AG10803 (cell line): ENCODE results near the gene RBM14.

Experiments
- DNase-seq: peaks from one replicate; pipeline ENCODE4 v3.0.0; 2010; ENCODE audit warnings: low read depth
- H3K4me3 ChIP-seq: 2 replicates; pipeline ENCODE4 v1.5.1; 2011; ENCODE audit warnings: mild to moderate bottlenecking, low read length, control low read depth
- TF ChIP-seq, protein P1 (sequence below): conservative IDR thresholded peaks from 2 replicates; pipeline ENCODE4 v1.5.1; 2011; ENCODE audit warnings: mild to moderate bottlenecking, low read length, control low read depth, inconsistent platforms

The RBM14 gene

DNA sequence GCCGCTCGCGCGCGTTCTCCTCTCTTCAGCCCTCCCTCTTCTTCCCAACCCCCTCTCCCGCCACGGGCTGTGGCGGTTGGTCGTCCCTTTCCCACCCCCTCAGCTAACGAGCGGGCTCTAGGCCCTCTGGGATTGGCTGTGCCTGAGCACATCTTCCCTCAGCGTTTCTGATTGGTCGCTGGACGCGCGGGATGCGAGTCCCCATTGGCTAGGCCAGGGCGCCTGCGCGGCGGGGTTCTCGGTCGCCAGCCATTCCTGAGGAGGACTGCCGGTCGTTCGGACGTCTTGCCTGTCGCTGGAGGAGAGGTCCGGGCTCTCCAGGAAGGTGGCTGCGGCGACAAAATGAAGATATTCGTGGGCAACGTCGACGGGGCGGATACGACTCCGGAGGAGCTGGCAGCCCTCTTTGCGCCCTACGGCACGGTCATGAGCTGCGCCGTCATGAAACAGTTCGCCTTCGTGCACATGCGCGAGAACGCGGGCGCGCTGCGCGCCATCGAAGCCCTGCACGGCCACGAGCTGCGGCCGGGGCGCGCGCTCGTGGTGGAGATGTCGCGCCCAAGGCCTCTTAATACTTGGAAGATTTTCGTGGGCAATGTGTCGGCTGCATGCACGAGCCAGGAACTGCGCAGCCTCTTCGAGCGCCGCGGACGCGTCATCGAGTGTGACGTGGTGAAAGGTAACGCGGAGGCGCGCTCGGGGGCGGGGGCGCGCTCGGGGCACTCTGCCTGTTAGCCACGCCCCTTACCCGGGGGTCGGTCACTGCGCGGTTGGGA, at the start of gene RBM14:
Gene RBM14, plus strand, starts transcription at position 252 of the 776 bp plus-strand sequence. Its CDS starts 91 bp downstream, at position 343.
- TF ChIP-seq, protein P1, sequence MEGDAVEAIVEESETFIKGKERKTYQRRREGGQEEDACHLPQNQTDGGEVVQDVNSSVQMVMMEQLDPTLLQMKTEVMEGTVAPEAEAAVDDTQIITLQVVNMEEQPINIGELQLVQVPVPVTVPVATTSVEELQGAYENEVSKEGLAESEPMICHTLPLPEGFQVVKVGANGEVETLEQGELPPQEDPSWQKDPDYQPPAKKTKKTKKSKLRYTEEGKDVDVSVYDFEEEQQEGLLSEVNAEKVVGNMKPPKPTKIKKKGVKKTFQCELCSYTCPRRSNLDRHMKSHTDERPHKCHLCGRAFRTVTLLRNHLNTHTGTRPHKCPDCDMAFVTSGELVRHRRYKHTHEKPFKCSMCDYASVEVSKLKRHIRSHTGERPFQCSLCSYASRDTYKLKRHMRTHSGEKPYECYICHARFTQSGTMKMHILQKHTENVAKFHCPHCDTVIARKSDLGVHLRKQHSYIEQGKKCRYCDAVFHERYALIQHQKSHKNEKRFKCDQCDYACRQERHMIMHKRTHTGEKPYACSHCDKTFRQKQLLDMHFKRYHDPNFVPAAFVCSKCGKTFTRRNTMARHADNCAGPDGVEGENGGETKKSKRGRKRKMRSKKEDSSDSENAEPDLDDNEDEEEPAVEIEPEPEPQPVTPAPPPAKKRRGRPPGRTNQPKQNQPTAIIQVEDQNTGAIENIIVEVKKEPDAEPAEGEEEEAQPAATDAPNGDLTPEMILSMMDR = no peak
- peak; percentile 99 for DNase-seq
- peak within 1 kb of the TSS; percentile 97 for H3K4me3 ChIP-seq

GRCh38 chr11:66567787-66568123, 48.7 kb upstream of the RBM14 start:
- H3K4me3 ChIP-seq = peak overlapping the region; percentile 43
- TF ChIP-seq, protein P1 = no peak
- DNase-seq = no peak

DNA sequence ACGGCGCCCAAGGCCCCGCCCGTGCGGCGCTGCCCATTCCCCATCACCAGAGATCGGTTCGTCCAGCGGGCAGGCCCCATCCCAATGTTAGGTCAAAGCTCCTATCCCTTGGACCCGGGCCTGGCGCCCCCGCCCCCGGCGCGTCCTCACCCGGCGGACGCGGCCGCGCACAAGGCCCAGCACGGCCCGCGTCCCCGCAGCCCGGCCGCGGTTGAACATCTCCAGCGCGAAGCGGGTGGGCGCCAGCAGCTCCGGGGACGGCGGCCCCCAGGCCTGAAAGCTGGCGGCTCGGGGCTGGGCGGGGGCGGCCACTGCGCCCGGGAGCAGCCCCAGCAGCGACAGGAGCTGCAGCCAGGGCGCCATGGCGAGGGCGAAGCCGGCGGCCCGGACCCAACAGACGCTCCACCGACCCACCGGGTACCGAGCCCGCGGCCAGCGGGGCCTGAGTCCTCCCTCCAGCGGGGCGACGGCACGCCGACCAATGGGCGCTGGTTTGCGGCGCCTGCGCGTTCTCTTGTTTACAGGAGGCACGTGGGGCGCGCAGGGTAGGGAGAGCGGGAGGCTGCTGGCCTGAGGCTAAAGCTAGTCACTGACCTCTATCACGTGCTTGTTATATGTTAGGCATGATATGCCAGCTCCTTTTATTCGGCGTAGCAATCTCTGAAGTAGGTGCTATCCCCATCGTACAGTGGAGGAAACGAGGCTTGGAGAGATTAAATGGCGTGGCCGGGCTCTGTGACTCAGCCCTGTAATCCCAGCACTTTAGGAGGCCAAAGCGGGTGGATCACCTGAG, 48.1 kb upstream of the RBM14 start, which contains the start of gene CTSF:
Gene CTSF, minus strand, starts transcription at position 483 of the 793 bp plus-strand sequence. Its CDS starts 120 bp downstream, at position 363.
- TF ChIP-seq, protein P1 = no peak
- peak within 1 kb of the TSS; percentile 47 for H3K4me3 ChIP-seq
- peak; percentile 67 for DNase-seq

GRCh38 chr11:66569076-66569475, 47.4 kb upstream of the RBM14 start:
- no peak overlapping the region for H3K4me3 ChIP-seq
- no peak for DNase-seq
- TF ChIP-seq, protein P1 = no peak

DNA sequence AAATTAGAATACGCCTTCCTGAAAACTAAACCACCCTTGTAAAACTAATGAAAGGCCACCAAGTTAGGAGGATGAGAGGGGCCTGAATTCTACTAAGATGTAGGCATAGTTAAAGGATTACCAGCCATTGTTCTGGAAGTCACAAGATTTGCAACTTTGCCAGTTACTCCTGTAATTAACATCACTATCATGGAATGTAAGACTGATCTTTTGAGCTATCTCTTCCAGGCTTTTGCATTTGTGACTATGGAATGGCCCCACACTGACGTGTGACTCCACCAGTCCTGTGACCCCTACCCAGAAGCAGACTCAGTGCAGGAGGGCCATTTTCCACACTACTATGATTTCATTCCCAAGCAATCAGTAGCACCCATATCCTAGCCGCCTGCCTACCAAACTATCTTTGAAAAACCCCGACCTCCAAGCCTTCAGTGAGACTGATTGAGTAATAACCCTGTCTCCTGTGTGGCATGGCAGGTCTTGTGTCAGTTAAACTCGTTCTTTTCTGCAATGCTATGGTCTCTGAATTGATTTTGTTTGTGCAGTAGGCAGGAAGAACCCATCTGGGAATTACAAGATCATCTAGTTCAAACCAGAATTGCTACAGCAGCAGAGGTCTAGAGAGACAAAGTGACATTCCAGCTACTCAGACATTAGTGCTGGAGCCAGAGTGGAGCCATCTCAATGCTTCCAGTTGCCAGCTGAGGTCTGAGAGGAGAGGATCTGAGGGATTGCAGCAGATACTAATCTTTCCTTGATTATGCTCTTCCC, 46.2 kb upstream of the RBM14 start:
- no peak overlapping the region for H3K4me3 ChIP-seq
- TF ChIP-seq, protein P1 = no peak
- no peak for DNase-seq

GRCh38 chr11:66570850-66571180, 45.6 kb upstream of the RBM14 start:
- no peak overlapping the region for H3K4me3 ChIP-seq
- no peak for DNase-seq

More at GRCh38 chr11:66570850-66571180, 45.6 kb upstream of the RBM14 start:
- TF ChIP-seq, protein P1 = no peak
